ENCODE data around the gene KCNJ4.

KCNJ4 gene

DNA sequence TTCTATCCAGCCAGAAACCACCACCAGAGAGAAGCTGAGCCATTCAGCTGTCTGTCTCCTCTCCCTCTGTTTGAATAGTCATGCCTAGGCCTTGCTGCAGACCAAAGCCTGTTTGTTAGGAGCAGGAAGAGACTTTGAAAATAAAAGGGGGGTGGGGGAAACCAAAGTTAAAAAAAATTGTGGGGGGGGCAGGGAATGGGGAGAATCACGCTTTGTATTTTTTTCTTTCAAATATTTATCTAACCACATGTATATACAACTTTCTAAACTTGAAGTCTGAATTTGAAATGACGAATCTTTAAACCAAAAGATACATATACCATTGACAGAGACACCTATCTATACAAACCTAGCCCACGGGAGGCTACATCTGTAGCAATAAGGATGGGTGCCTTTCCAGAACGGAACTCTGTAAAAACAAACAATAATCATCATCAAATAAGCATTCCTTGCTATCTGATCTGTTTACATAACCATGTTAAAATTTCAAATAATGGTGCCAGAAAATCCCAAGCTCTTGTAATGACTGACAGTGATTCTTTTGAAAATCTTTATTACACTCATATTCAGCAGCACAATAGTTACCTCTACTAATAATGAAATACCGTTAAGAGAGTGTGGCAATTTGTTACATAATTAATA is 36.8 kb upstream of the KCNJ4 start:
- TF ChIP-seq, protein P1, sequence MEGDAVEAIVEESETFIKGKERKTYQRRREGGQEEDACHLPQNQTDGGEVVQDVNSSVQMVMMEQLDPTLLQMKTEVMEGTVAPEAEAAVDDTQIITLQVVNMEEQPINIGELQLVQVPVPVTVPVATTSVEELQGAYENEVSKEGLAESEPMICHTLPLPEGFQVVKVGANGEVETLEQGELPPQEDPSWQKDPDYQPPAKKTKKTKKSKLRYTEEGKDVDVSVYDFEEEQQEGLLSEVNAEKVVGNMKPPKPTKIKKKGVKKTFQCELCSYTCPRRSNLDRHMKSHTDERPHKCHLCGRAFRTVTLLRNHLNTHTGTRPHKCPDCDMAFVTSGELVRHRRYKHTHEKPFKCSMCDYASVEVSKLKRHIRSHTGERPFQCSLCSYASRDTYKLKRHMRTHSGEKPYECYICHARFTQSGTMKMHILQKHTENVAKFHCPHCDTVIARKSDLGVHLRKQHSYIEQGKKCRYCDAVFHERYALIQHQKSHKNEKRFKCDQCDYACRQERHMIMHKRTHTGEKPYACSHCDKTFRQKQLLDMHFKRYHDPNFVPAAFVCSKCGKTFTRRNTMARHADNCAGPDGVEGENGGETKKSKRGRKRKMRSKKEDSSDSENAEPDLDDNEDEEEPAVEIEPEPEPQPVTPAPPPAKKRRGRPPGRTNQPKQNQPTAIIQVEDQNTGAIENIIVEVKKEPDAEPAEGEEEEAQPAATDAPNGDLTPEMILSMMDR (IDR thresholded peaks at IDR 0.05; ENCODE audit: control insufficient read depth, extremely low read depth, insufficient read depth) = no peak
- no peak overlapping the region for H3K4me3 ChIP-seq (ENCODE audit: low read depth, low read length)
- peak; percentile 33 for DNase-seq (ENCODE audit: low read depth)

DNA sequence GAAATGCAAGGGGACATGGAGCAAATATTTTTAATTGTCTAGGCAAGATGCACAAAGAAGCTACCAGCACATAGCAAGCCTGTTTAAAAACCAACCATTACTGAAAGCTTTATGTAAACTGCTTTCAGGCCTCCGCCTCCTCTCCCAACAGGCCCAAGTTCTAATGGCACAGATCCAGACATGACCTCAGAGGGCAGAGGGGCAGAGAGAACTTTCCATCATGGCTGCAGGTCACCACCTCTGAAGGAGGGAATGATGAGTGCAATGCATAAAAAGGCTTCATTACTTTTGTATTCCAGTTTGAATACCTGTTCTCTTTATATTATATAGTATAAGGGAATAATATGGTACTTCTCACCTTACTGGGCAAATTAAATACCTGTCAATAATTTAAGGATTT is 35.9 kb upstream of the KCNJ4 start:
- DNase-seq (ENCODE audit: low read depth) = no peak
- H3K4me3 ChIP-seq (ENCODE audit: low read depth, low read length) = no peak overlapping the region
- TF ChIP-seq, protein P1 (IDR thresholded peaks at IDR 0.05; ENCODE audit: control insufficient read depth, extremely low read depth, insufficient read depth) = no peak

DNA sequence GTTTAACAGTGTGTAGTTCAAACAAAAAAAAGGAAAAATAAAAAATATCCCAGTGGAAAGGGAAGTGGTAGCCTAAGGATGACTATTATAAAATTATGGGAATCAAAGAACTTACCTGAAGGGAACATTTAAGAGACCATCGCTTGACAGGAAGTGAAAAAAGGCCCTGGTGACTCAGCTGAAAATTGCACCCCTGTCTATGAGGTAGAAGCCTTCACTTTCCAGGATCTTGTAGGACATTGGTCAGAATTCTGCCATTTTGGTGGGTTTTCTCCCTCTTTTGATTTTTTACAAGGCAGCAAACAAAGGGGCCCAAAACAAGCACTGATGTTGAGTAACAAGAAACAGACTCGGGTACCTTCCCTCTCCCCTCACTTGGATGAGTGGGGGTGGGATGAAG is 35.5 kb upstream of the KCNJ4 start:
- no peak for DNase-seq (ENCODE audit: low read depth)
- TF ChIP-seq, protein P1 (IDR thresholded peaks at IDR 0.05; ENCODE audit: control insufficient read depth, extremely low read depth, insufficient read depth) = no peak
- H3K4me3 ChIP-seq (ENCODE audit: low read depth, low read length) = no peak overlapping the region

DNA sequence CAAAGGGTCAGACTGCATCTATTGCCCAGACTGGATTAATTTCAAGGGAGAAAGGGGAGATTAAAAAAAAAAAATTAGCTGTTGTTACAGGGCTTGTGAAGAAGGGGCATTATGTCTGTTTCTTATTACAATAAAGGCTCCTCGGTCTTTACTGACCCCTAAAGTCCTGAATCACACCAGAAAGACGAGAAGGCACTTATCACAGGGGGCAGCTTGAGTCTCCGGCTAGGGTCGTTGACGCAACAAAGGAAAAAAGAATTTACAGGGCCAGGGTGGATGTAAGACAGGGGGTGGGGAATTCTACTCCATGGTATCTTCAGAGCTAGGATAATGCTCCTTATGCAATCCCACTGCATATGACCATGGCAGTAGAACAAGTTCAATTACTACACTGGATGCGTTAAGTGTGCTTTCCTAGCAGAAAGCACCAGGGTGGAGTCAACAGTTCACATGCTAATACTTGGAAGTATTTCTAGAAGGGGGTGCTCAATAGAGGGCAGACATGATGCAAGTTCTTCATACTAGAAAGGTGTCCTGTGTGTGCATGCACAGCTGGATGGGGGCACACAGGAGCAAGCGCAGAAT is 34.7 kb upstream of the KCNJ4 start:
- TF ChIP-seq, protein P1 (IDR thresholded peaks at IDR 0.05; ENCODE audit: control insufficient read depth, extremely low read depth, insufficient read depth) = no peak
- DNase-seq (ENCODE audit: low read depth) = no peak
- H3K4me3 ChIP-seq (ENCODE audit: low read depth, low read length) = no peak overlapping the region

DNA sequence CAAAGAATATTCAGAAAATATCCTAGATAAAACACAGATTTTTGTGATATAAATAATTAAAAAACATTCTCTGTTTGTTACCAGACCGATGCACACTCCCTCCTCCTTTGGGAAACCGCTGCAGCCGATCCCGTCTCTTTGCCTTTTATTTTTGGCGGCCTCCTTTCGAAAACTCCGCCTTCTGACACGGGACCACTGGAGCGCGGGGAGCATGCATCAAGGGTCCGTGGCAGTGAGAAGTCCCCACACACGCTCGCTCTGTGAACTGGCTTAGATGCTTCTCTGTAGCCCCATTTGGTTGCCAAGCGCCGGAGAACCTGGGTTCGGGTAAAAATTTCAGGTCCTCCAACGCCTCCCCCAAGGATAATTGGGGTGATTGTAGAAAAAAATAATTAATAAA is 34.1 kb upstream of the KCNJ4 start:
- DNase-seq (ENCODE audit: low read depth) = no peak
- no peak overlapping the region for H3K4me3 ChIP-seq (ENCODE audit: low read depth, low read length)
- TF ChIP-seq, protein P1 (IDR thresholded peaks at IDR 0.05; ENCODE audit: control insufficient read depth, extremely low read depth, insufficient read depth) = no peak

DNA sequence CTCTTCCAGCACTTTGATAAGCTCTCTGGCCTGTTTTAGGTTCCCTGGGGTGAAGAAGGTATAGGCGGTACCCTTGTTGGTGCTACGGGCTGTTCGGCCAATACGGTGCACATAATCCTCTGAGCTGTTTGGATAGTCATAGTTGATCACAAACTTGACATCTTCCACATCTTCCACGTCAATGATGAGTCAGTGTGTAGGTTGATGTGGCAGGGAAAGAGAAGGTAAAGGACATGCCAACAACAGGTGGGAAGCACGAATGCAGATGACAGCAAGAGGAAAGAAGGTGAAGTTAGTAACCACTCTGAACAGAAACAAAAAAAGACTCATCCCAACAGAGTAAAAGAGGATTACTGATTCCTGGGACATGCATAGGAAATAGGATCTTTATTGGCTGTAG is 32.9 kb upstream of the KCNJ4 start:
- TF ChIP-seq, protein P1 (IDR thresholded peaks at IDR 0.05; ENCODE audit: control insufficient read depth, extremely low read depth, insufficient read depth) = no peak
- no peak overlapping the region for H3K4me3 ChIP-seq (ENCODE audit: low read depth, low read length)
- DNase-seq (ENCODE audit: low read depth) = no peak

DNA sequence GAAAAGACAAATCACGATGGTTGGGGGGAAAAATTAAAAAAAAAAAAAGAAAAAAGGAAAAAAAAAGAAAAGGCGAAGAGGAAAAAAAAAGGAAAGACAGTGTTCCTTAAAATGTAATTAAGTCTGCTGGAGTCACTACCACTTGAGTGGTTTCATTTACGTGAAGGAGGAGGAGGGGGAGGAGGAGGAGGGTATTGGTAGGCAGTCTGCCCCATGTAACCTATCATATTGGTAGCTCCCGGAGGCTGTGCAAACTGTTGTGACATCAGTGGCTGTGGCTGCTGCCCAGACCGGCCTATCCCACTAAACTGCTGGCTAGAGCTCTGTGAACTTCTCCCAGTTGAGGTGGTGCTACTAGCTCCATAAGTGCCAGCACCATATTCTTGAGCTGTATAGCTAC is 30.8 kb upstream of the KCNJ4 start:
- no peak for DNase-seq (ENCODE audit: low read depth)
- TF ChIP-seq, protein P1 (IDR thresholded peaks at IDR 0.05; ENCODE audit: control insufficient read depth, extremely low read depth, insufficient read depth) = no peak
- no peak overlapping the region for H3K4me3 ChIP-seq (ENCODE audit: low read depth, low read length)
